Stomach (tissue), 4 donors: ENCODE measurements around the gene ADI1.

Experiments
- POLR2A ChIP-seq, 4 donors: fragments of 450-650 bp; IDR thresholded peaks; one replicate each; pipeline ENCODE4 v1.6.1; 2016; ENCODE audit warnings: antibody characterized with exemption in 4 of 4, control low read depth in 2 of 4, mild to moderate bottlenecking in 1 of 4, moderate library complexity in 1 of 4
- POLR2AphosphoS5 ChIP-seq, 3 donors: sonication (generic); formaldehyde crosslinking; IDR thresholded peaks; one replicate each; pipeline ENCODE4 v1.6.1; 2016; ENCODE audit warnings: antibody characterized with exemption in 3 of 3
- TF ChIP-seq, protein P1 (sequence below), 7 experiments: fragments of 450-650 bp in 4 of 7; fragments of 200-600 bp in 3 of 7; sonication (generic) in 3 of 7; IDR thresholded peaks; one replicate each; pipeline ENCODE4 v1.5.1; 2016 to 2019; ENCODE audit warnings: antibody characterized with exemption in 7 of 7, control low read depth in 2 of 7, mild to moderate bottlenecking in 1 of 7

DNA sequence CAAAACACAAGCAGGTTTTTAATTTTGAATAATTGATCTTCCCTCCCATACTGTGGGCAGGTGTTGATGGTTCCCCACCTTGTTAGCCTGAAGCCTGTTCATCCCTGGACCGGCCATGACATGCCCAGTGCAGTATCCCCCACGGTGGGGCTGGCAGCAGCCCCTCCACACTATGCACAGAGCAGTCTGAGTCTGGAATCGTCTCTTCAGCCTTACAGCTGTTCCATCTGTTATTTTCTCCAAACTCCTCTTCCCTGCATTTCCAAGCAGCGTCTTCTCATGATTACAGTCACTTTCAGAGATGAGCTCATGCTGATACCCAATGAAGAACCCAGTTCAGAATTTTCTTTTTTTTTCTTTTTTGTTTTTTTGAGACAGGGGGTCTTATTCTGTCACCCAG is 68.2 kb downstream of the ADI1 start:
- TF ChIP-seq, protein P1, sequence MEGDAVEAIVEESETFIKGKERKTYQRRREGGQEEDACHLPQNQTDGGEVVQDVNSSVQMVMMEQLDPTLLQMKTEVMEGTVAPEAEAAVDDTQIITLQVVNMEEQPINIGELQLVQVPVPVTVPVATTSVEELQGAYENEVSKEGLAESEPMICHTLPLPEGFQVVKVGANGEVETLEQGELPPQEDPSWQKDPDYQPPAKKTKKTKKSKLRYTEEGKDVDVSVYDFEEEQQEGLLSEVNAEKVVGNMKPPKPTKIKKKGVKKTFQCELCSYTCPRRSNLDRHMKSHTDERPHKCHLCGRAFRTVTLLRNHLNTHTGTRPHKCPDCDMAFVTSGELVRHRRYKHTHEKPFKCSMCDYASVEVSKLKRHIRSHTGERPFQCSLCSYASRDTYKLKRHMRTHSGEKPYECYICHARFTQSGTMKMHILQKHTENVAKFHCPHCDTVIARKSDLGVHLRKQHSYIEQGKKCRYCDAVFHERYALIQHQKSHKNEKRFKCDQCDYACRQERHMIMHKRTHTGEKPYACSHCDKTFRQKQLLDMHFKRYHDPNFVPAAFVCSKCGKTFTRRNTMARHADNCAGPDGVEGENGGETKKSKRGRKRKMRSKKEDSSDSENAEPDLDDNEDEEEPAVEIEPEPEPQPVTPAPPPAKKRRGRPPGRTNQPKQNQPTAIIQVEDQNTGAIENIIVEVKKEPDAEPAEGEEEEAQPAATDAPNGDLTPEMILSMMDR (IDR thresholded peaks at IDR 0.05): no peak
- TF ChIP-seq POLR2AphosphoS5 (IDR thresholded peaks at IDR 0.05) (no peak), POLR2A (IDR thresholded peaks at IDR 0.05) (no peak)
